WTC11 (cell line): ENCODE measurements around the gene EEFSEC. TPM values are rescaled to one million over a fixed set of nuclear protein-coding genes. Genes with fewer than 3 reads are reported as not detected.

Experiments used
- ATAC-seq: fragments of 200-7000 bp; cut with Tn5 transposase; 2 replicates; pipeline ENCODE4 v1.10.0; 2021; ENCODE audit warnings: mild to moderate bottlenecking, moderate library complexity
- CTCF ChIA-PET: fragments of 300-600 bp; sonication (Branson Sonifier 250); formaldehyde crosslinking; loops from one replicate; lab custom pipeline; 2021; ENCODE audit warnings: antibody characterized with exemption; lab: Charles Lee
- POLR2A ChIA-PET: fragments of 350-600 bp; sonication (Branson Sonifier 250); formaldehyde crosslinking; loops from one replicate; lab custom pipeline; 2021; ENCODE audit warnings: antibody characterized with exemption; lab: Charles Lee
- DNase-seq: peaks from one replicate; pipeline ENCODE4 v3.0.0; 2021; ENCODE audit warnings: low spot score
- H3K27ac Mint-ChIP-seq: 2 replicates; pipeline ENCODE4 v1.8.0; 2021; ENCODE audit warnings: mixed read lengths
- H3K27me3 Mint-ChIP-seq: 2 replicates; pipeline ENCODE4 v1.8.0; 2021; ENCODE audit warnings: low read depth, mild to moderate bottlenecking, moderate library complexity, mixed read lengths
- H3K36me3 Mint-ChIP-seq: 2 replicates; pipeline ENCODE4 v1.8.0; 2021; ENCODE audit warnings: mixed read lengths
- H3K4me1 Mint-ChIP-seq: 2 replicates; pipeline ENCODE4 v1.8.0; 2022; ENCODE audit warnings: mixed read lengths
- H3K4me3 Mint-ChIP-seq: 2 replicates; pipeline ENCODE4 v1.8.0; 2021; ENCODE audit warnings: mild to moderate bottlenecking, moderate library complexity, mixed read lengths
- H3K9me3 Mint-ChIP-seq: 2 replicates; pipeline ENCODE4 v1.8.0; 2021; ENCODE audit warnings: mixed read lengths
- ARID4B ChIP-seq: sonication (generic); formaldehyde crosslinking; IDR thresholded peaks from 2 replicates; pipeline ENCODE4 v1.8.0; 2023; ENCODE audit warnings: missing genetic modification reagents, mild to moderate bottlenecking, borderline replicate concordance
- ATF3 ChIP-seq: sonication (generic); formaldehyde crosslinking; conservative IDR thresholded peaks from 2 replicates; pipeline ENCODE4 v1.8.1; 2022; ENCODE audit warnings: mild to moderate bottlenecking, missing genetic modification reagents
- ATF6 ChIP-seq: sonication (generic); formaldehyde crosslinking; IDR thresholded peaks from 2 replicates; pipeline ENCODE4 v1.8.1; 2023; ENCODE audit warnings: mild to moderate bottlenecking, missing genetic modification reagents
- CREB1 ChIP-seq: sonication (generic); formaldehyde crosslinking; IDR thresholded peaks from 2 replicates; pipeline ENCODE4 v1.8.0; 2023; ENCODE audit warnings: mild to moderate bottlenecking, missing genetic modification reagents
- CREM ChIP-seq: sonication (generic); formaldehyde crosslinking; IDR thresholded peaks from 2 replicates; pipeline ENCODE4 v1.8.1; 2022; ENCODE audit warnings: mild to moderate bottlenecking, missing genetic modification reagents, moderate library complexity
- EMX1 ChIP-seq: fragments of 250-450 bp; sonication (Bioruptor Pico); IDR thresholded peaks from 2 replicates; pipeline ENCODE4 v1.8.0; 2021; ENCODE audit warnings: mild to moderate bottlenecking
- FOXK1 ChIP-seq: sonication (generic); formaldehyde crosslinking; IDR thresholded peaks from 2 replicates; pipeline ENCODE4 v1.8.0; 2022; ENCODE audit warnings: mild to moderate bottlenecking, moderate library complexity, missing genetic modification reagents
- MAX ChIP-seq: sonication (generic); formaldehyde crosslinking; IDR thresholded peaks from 2 replicates; pipeline ENCODE4 v1.8.0; 2022; ENCODE audit warnings: mild to moderate bottlenecking, missing genetic modification reagents
- NR1H2 ChIP-seq: sonication (generic); formaldehyde crosslinking; IDR thresholded peaks from 2 replicates; pipeline ENCODE4 v1.9.0; 2021; ENCODE audit warnings: mild to moderate bottlenecking, moderate library complexity, missing genetic modification reagents
- PREB ChIP-seq: sonication (generic); formaldehyde crosslinking; IDR thresholded peaks from 2 replicates; pipeline ENCODE4 v1.8.1; 2022; ENCODE audit warnings: mild to moderate bottlenecking, missing genetic modification reagents, moderate library complexity, borderline replicate concordance
- RORB ChIP-seq: fragments of 250-450 bp; sonication (Bioruptor Pico); IDR thresholded peaks from 2 replicates; pipeline ENCODE4 v1.9.0; 2021; ENCODE audit warnings: mild to moderate bottlenecking
- SMAD3 ChIP-seq: sonication (generic); formaldehyde crosslinking; IDR thresholded peaks from 2 replicates; pipeline ENCODE4 v1.8.0; 2022; ENCODE audit warnings: missing genetic modification reagents, mild to moderate bottlenecking, borderline replicate concordance
- SMAD4 ChIP-seq: sonication (generic); formaldehyde crosslinking; IDR thresholded peaks from 2 replicates; pipeline ENCODE4 v1.8.0; 2022; ENCODE audit warnings: mild to moderate bottlenecking, missing genetic modification reagents
- STAT6 ChIP-seq: sonication (generic); formaldehyde crosslinking; conservative IDR thresholded peaks from 2 replicates; pipeline ENCODE4 v1.8.1; 2023; ENCODE audit warnings: mild to moderate bottlenecking, low read depth, missing genetic modification reagents, moderate library complexity
- TEAD1 ChIP-seq: sonication (generic); formaldehyde crosslinking; IDR thresholded peaks from 2 replicates; pipeline ENCODE4 v1.8.0; 2022; ENCODE audit warnings: mild to moderate bottlenecking, missing genetic modification reagents
- TEAD4 ChIP-seq: sonication (generic); formaldehyde crosslinking; IDR thresholded peaks from 2 replicates; pipeline ENCODE4 v1.8.0; 2022; ENCODE audit warnings: mild to moderate bottlenecking, missing genetic modification reagents
- ZBTB21 ChIP-seq: sonication (generic); formaldehyde crosslinking; IDR thresholded peaks from 2 replicates; pipeline ENCODE4 v1.8.1; 2023; ENCODE audit warnings: mild to moderate bottlenecking, missing genetic modification reagents, borderline replicate concordance
- ZMAT4 ChIP-seq: fragments of 250-450 bp; sonication (Bioruptor Pico); IDR thresholded peaks from 2 replicates; pipeline ENCODE4 v1.9.0; 2021; ENCODE audit warnings: mild to moderate bottlenecking
- ZNF317 ChIP-seq: sonication (generic); formaldehyde crosslinking; IDR thresholded peaks from 2 replicates; pipeline ENCODE4 v1.8.1; 2023; ENCODE audit warnings: low read depth, mild to moderate bottlenecking, moderate library complexity, missing genetic modification reagents, borderline replicate concordance
- ZNF396 ChIP-seq: fragments of 250-450 bp; sonication (Bioruptor Pico); IDR thresholded peaks from 2 replicates; pipeline ENCODE4 v1.8.0; 2021; ENCODE audit warnings: mild to moderate bottlenecking, moderate library complexity, borderline replicate concordance
- ZNF512 ChIP-seq: sonication (generic); formaldehyde crosslinking; IDR thresholded peaks from 2 replicates; pipeline ENCODE4 v1.8.1; 2022; ENCODE audit warnings: missing genetic modification reagents, borderline replicate concordance
- ZNF671 ChIP-seq: fragments of 250-450 bp; sonication (Bioruptor Pico); IDR thresholded peaks from 2 replicates; pipeline ENCODE4 v1.8.0; 2021; ENCODE audit warnings: mild to moderate bottlenecking
- total RNA-seq: library from RNA; stranded (reverse); gene quantifications from 3 replicates; pipeline ENCODE4 v1.2.3, GENCODE V29; 2021

EEFSEC gene
- total RNA-seq, 1 experiment from 2014 or later = 13.7 TPM

- TF ChIP-seq PREB (CRISPR knock-in tag) (no peak), SMAD3 (CRISPR knock-in tag) (no peak), ATF3 (CRISPR knock-in tag) (no peak), STAT6 (CRISPR knock-in tag) (no peak), FOXK1 (CRISPR knock-in tag) (no peak), ZNF396 (no peak), RORB (CRISPR knock-in tag) (no peak), EMX1 (CRISPR knock-in tag) (no peak), ZNF512 (CRISPR knock-in tag) (no peak), NR1H2 (CRISPR knock-in tag) (no peak), ZMAT4 (no peak), ATF6 (CRISPR knock-in tag) (no peak), CREB1 (CRISPR knock-in tag) (no peak), TEAD1 (CRISPR knock-in tag) (no peak)
- TF ChIP-seq, all 79 proteins: peak for 0
These were observed 13.7 kb downstream of the EEFSEC start (continued) for GRCh38 chr3:128166971-128167453.

- Mint-ChIP-seq H3K36me3 (no peaks in the 10 kb centered on the region), H3K27ac (peak overlapping the region; percentile 7), H3K4me1 (peaks cover 22% of the 10 kb centered on the region), H3K27me3 (no peaks in the 10 kb centered on the region), H3K4me3 (no peak overlapping the region), H3K9me3 (no peaks in the 10 kb centered on the region)
- DNase-seq = no peak
- ChIA-PET CTCF (interaction anchor here (0.5 to 1.2 kb wide), 3 partner anchors 12 to 154 kb away, joined by 3 to 4 read pairs (median 4); no protein-coding TSS in a partner anchor), POLR2A (no interaction called here)
- no peak for ATAC-seq
- TF ChIP-seq SMAD4 (no peak), TEAD4 (CRISPR knock-in tag) (no peak), ZNF317 (CRISPR knock-in tag) (no peak), MAX (no peak), ZNF671 (no peak), RORB (CRISPR knock-in tag) (no peak), ARID4B (CRISPR knock-in tag) (no peak), ATF6 (CRISPR knock-in tag) (no peak), ZBTB21 (no peak), TEAD1 (CRISPR knock-in tag) (no peak), CREM (CRISPR knock-in tag) (no peak)
These were observed 14.3 kb downstream of the EEFSEC start for GRCh38 chr3:128167646-128167972.
